Stimulated activated CD4-positive, alpha-beta T cell treated with anti-CD3 and anti-CD28 coated beads, Interleukin-12 subunit alpha, Interleukin-12 subunit beta, amount 100 ng/mL, for 48 hours (primary cell): ENCODE data around the gene ZSCAN29.

Experiments
- DNase-seq, 3 donors: peaks; one replicate each; pipeline ENCODE4 v3.0.0-alpha.2; 2020; ENCODE audit warnings: low read depth in 2 of 3, low spot score in 1 of 3

ZSCAN29 gene

DNA sequence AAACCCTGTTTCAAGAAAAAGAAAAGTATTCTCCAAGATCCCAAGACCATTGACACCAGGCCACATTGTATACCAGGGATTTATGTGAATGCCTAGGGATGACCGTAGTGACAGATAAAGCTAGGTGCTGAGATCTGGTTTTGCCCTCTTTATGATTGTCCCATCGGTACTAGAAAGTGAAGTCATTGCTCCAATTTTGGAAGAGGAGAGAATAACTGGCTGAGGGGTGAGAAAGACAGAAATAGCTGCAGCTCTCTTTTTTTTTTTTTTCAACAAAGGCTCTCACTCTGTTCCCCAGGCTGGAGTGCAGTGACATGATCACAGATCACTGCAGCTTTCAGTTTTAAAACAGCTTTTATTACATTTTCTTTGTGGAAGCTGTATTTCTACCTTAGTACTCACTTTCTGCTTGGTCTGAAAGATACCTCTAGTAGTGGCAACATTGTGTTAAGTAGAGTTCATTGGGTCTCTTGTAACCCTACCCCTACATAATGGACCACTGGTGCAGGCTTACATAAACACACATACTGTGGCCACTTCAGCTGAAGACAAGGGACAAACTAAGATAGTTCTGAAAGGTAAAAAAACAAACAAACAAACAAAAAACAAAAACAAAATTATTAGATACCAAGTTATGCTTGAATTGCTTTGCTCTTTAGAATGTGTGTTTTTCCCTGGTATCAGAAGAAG, 18.0 kb downstream of the ZSCAN29 start:
- no peak for DNase-seq

DNA sequence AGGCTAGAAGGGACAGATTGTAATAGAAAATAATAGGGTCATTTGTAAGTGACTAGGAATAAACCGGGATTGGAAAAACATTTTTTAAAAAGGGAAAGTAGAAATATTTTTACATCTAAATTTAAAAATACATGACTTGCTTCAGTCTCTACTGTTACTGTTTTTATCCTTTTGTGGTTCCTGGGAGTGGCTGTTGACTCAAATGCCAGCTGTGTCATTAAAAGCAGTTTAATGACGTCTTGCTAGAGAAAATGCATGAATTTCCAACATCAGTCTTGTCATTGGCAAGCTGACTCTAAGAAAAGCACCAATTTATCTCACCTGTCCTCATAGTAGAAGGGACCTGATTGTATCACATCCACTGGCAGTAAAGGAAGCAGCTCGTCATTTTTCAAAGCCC, 23.7 kb downstream of the ZSCAN29 start:
- DNase-seq = no peak

DNA sequence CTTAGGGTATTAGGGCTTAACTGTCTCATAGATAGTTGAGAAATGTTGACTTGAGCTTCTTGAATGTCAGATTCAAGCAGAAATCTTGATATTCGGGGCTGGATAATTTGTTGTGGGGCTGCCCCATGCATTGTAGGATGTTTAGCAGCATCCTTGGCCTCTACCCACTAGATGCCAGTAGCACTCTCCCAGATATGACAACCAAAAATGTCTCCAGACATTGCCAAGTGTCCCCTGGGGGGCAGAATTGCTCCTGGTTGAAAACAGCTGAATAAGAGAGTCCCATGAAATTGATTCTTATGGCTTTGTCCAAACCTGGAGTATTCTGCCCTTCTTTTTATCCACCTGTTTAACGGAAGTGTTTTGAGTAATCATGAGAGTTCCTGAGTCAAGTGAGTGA, 24.5 kb downstream of the ZSCAN29 start:
- no peak for DNase-seq

DNA sequence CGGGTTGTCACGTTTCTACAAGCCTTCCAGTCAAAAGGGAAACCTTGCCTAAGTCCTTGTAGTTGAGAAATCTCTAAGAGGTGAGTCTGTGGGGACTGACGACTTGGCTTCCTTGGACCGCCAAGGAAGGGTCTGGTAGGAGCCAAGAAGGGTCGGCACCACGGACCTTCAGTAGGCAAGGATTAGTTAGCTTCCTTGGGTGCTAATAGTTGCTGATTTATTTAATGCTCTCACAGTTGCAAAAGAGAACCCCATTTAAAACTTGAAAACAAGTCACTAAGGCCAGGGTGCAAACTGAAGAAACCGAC, 40.1 kb downstream of the ZSCAN29 start:
- no peak for DNase-seq

DNA sequence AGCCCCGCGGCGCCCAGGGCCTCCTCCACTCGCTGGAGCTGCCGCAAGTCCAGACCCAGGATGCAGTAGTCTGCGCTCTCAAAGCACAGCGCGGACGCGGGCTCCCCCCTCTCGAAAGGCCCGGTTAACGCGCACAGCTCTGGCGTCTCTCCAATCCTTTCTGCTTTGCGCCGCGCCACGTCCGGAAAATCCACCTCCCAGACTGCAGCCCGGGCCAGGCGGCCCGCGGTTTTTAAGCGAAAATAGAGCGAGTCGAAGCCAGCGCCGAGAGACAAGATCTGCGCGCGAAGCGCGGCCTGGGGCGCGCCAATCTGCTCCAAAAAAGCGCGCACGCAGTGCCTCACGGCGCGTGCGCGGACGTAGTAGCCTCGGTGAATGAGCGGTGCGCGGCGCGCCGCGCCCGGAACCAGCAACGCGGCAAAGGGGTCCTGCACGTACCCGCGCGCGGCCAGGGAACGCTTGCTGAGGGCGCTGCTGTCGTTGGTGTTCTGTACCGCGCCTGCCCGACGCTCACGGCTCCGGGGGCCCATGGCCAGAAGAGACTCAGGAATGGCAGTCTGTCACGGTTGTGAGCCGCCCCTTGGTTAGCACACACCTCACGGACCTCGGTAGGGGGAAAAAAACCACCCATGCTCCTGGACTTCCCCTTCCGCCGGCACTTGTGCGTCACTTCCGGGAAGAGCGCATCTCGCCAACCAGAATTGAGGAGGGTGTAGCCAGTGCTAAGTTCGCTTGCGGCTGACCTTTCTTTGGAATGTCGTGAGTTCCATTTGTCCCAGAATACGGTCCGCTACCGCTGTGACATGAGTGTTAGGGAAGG, 40.7 kb downstream of the ZSCAN29 start, which contains the start of gene LCMT2:
LCMT2 (minus strand) TSS at position 614 of the 820 bp plus-strand sequence; CDS start at position 530, 84 bp downstream.
- DNase-seq = peak; percentile 77 to 88 (median 84)

DNA sequence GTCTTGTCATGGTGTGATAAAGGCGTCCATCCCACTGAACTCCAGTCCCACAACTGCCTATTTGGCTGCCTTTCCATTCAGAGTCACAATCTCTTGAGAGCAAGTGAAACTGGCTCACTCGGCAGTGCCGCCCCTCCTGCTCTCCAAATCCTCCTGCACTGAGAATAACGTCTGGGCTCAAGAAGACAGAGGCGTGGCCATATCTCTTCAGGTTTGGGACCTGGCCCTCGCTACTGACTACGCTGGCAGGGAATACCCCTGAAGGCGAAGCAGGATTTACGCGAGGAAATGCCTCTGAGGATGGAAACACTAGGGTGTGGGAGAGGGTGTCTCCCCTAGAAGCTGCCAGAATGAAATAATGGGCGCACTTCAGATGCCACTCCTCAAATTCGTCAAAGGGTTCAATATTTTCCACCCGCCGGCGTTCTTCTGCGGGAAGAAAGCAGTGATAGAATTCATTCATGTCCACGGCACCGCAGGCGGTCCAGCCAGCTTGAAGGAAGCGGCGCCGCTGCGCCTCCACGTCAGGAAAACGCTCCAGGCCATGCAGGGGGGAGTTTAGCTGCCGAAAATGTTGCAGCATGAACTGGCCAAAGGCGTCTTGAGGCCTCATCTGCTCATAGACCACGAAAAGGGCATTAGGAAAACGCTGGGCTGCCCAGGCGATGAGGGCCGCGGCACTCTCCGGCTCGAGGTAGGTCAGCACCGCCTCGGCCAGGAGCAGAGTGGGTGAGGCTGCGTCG, 41.5 kb downstream of the ZSCAN29 start:
- DNase-seq = peak in 2 of 3 donors; percentile 0 to 11

DNA sequence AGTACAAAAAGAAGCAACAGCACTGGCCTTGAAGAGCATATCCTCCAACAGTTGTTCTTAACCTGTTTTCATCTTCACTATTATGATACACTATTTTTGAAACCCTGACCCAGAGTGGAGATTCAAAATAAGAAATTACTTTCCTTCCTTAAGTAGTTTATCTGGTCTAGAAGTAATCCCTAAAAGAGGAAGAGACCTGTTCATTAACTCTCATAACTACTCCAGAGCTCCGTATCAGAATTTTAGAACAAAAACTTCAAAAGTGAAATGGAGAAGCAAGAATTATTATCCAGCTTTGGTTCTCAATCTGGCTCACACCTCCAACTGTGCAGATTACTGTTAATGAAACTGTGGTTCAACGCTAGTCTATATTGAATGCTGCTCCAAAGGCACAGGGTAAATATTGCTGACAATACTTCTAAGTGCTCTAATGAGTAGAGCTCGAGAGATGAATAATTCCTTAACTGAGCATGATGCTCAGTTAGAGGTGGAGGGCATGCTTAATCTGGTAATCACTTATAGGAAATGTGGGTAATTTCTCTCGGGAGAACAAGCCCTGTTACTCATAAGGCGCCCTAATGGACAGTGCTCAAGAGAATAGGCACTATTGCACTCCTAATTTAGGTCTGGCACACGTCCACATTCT, 45.7 kb downstream of the ZSCAN29 start:
- DNase-seq = no peak

DNA sequence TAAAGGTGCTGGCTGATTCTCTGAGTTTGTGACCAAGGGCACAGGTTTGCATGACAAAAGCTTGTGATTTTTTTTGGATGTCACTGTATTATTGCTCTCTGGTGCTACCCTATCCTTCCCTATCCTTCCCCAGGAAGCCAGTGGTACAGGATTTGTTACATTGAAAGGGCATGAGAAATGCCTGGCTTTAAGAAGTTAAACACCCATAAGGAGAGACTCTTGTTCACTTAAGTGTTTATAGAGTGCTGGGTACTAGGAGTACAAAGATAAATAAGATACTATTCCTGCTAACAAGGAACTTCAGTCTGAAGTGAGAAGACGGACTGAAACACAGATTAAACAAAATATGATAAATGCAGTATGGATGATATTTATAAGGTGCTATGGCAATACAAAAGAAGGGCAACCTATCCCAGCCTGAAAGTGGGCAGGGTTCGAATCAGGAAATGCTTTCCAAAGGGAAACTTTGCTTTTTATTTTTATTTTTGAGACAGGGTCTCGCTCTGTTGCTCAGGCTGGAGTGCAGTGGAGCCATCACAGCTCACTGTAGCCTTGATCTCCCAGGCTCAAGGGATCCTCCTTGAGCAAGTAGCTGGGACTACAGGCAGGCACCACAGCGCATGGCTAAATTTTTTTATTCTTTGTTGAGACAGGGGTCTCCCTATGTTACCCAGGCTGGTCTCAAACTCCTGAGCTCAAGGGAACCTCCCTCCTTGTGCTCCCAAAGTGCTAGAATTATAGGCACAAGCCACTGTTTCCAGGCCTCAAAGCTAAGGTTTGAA, 51.7 kb downstream of the ZSCAN29 start:
- DNase-seq = no peak

DNA sequence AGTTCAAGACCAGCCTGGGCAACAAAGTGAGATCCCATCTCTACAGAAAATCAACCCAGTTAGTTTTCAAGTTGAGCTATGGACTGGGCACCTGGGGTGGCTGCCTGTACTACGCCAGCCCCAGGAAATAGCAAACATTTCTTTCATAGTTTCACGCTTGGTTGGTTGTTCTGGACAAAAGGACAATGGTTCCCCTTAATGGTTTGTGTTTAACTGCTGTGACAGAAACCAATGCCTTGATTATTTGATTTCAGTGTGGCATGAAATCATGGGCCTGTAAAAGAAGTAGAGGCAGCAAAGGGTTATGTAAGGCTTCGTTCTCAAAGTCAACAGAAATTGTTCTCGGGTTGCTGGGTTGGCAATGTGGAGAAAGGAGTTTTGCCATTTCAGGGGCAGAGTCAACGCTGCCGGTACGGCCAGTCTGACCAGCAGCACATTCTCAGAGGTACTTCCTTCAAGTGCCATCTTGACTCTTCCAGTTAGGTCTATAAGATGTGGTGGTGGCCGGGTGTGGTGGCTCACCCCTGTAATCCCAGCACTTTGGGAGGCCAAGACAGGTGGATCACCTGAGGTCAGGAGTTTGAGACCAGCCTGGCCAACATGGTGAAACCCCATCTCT, 53.2 kb downstream of the ZSCAN29 start:
- DNase-seq = no peak

DNA sequence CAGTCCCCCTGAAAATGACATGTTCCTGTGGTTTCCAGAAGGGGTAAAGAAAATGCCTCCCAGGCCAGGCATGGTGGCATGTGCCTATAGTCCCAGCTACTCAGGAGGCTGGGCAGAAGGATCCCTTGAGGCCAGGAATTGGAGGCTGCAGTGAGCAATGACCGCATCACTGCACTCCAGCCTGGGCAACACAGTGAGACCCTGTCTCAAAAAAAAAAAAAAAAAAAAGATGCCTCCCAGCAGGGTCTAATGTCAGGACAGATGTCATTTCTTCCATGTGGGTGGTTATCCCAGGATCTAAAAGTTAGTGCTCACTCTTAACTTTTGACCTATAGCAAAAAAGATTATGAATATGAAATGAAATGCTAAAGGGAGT, 53.9 kb downstream of the ZSCAN29 start:
- no peak for DNase-seq

DNA sequence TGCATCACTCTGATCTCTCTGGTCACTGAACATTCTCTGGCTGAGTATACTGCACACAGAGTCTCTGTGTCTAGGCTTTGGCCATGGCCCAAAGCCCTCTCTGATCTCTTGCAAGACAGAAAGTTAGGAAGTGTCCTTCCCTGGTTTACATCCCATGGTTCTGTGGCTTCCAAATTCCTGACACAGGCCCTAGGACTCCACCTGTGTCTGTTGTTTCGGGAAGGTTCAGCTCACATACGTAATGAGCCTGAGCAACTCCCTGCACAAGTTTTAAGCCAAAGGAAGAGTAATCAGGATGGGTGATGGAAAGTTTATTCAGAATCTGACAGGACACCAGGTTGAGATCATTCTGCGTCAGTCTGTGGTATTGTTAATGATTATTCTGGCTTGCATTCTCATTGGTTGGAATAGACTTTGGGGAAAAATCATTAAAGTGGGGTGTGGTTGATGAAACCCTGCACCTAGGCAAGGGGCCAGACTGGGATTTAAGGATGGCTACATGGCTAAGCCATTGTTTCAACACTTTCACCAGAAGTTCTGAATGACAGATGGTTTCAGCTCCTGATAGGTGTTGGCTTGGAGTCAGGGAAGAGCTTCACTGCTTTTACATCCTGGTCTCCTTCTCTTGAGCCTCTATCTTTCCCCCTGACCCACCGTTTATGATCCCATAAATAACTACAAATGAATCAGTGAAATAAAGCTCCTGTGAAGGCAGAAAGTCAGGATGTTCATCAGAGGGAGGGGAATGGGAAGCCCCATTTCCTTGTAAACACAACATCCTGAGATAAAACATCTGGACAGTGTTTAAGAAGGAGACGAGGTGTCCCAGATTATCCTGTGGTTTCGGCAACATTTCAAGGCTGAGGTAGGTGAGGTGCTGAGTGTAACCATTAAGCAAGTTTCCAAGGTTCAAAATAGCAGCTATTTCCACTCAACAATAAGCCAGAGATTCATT, 54.5 kb downstream of the ZSCAN29 start:
- no peak for DNase-seq

DNA sequence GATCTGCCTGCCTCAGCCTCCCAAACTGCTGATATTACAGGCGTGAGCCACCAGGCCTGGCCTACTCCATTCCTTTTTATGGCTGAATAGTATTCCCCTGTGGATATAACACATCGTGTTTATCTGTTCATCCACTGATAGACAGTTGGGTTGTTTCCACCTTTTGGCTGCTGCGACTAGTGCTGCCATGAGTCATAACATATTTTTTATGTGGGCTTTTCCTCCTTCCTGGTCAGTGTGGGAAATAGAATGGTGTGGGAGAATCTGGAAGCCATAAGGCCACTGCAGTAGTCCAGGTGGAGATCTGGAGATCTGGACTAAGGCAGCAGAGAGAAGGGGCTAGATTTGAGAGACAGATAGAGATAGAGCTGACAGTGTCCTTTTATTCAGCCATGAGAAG, 56.7 kb downstream of the ZSCAN29 start:
- DNase-seq = no peak

DNA sequence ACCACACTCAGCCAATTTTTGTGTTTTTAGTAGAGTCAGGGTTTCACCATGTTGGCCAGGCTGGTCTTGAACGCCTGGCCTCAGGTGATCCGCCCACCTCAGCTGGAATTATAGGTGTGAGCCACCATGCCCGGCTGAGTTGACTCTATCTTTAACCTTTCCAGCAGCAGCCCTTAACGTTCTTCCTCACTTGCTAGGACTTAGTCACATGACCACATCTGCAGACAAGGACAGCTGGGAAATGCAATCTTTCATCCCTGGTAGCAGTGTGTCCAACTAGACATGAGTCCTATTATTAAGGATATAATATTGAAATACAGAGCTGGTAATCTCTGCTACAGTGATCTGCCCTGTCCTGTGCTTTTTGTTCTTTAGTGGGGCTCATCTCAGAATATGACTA, 58.5 kb downstream of the ZSCAN29 start:
- DNase-seq = no peak
